Measurements from ENCODE around the gene RNF112.

The RNF112 gene

GRCh38 chr17:19375732-19376131 is 35.3 kb upstream of the RNF112 start:
- DNase-seq = no peak

DNA sequence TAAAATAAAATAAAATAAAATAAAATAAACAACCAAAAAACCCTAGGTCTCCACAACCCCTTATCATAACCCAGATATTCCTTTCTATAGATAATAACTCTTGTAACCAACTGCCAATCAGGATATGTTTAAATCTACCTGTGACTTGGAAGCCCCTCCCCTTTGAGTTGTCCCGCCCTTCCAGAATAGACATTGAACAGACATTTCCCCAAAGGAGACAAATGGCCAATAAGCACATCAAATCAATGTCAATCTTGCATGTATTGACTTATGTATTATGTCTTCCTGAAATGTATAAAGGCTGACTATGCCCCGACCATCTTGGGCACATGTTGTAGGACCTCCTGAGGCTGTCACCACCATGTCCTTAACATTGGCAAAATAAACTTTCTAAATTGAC is 34.2 kb upstream of the RNF112 start:
- peak; percentile 35 for DNase-seq

GRCh38 chr17:19377602-19378415 is 33.2 kb upstream of the RNF112 start:
- peak; percentile 98 for DNase-seq

GRCh38 chr17:19378416-19379360 is 32.3 kb upstream of the RNF112 start, which contains the start of gene MAPK7:
MAPK7 (plus strand) TSS chr17:19378498; CDS start chr17:19378901, 403 bp downstream.
- DNase-seq = no peak

DNA sequence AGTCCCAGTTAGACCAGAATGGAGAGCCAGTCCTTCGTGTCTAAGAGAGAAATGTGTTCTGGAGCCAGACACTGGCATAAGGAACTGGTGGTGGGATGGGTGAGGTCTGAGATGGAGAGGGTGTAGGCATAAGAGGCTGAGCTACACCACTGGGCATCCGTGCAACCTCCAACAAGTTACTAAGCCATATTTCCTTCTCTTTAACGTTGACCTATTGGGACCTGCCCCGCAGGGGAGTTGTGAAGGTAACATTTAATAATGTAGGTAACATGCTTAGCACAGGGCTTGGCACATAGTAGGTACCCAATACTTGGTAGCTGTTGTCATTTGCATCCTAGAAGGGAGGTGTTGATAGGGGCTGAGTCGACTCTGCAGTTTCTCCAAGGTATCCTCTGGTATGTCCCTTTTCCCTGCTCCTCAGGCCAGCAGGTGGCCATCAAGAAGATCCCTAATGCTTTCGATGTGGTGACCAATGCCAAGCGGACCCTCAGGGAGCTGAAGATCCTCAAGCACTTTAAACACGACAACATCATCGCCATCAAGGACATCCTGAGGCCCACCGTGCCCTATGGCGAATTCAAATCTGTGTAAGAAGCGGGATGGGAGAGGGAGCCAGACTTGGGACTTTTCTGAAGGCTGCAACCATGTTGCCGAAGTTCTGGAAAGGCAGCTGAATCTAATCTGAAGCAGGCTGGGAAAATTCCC is 31.5 kb upstream of the RNF112 start:
- DNase-seq = no peak

DNA sequence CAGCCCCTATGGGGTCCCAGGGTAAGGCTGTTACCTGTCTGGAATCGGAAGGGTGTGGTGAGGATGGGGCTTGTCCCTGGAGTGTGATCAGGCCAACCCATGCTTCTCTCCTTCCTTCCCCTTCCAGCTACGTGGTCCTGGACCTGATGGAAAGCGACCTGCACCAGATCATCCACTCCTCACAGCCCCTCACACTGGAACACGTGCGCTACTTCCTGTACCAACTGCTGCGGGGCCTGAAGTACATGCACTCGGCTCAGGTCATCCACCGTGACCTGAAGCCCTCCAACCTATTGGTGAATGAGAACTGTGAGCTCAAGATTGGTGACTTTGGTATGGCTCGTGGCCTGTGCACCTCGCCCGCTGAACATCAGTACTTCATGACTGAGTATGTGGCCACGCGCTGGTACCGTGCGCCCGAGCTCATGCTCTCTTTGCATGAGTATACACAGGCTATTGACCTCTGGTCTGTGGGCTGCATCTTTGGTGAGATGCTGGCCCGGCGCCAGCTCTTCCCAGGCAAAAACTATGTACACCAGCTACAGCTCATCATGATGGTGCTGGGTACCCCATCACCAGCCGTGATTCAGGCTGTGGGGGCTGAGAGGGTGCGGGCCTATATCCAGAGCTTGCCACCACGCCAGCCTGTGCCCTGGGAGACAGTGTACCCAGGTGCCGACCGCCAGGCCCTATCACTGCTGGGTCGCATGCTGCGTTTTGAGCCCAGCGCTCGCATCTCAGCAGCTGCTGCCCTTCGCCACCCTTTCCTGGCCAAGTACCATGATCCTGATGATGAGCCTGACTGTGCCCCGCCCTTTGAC is 30.3 kb upstream of the RNF112 start:
- no peak for DNase-seq

- DNase-seq = no peak
Measured at GRCh38 chr17:19381361-19381740, 29.7 kb upstream of the RNF112 start.

DNA sequence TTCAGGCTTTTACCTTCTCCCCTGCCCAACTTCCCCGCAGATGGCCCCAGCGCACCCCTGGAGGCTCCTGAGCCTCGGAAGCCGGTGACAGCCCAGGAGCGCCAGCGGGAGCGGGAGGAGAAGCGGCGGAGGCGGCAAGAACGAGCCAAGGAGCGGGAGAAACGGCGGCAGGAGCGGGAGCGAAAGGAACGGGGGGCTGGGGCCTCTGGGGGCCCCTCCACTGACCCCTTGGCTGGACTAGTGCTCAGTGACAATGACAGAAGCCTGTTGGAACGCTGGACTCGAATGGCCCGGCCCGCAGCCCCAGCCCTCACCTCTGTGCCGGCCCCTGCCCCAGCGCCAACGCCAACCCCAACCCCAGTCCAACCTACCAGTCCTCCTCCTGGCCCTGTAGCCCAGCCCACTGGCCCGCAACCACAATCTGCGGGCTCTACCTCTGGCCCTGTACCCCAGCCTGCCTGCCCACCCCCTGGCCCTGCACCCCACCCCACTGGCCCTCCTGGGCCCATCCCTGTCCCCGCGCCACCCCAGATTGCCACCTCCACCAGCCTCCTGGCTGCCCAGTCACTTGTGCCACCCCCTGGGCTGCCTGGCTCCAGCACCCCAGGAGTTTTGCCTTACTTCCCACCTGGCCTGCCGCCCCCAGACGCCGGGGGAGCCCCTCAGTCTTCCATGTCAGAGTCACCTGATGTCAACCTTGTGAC is 29.1 kb upstream of the RNF112 start:
- DNase-seq = no peak

DNA sequence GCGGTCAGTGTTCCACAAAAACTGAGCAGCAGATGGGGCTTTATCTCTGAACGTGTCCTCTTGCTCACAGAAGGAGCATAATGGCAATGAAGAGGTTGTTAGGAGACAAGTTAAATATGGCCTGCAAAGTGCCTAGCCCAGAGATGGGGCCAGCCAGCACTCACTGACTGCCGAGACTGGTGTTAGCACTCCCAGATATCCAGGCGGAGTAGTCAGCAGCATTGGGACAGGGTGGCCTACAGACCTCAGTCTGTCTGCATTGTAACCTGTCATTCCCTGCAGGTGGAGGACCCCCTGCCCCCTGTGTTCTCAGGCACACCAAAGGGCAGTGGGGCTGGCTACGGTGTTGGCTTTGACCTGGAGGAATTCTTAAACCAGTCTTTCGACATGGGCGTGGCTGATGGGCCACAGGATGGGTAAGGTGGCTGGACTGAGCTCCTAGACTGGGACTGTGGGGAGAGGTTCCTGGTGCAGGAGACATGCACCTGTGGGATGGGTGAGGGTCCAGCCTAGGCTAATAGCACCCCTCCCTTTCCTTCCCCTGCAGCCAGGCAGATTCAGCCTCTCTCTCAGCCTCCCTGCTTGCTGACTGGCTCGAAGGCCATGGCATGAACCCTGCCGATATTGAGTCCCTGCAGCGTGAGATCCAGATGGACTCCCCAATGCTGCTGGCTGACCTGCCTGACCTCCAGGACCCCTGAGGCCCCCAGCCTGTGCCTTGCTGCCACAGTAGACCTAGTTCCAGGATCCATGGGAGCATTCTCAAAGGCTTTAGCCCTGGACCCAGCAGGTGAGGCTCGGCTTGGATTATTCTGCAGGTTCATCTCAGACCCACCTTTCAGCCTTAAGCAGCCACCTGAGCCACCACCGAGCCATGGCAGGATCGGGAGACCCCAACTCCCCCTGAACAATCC is 28.2 kb upstream of the RNF112 start:
- DNase-seq = no peak

DNA sequence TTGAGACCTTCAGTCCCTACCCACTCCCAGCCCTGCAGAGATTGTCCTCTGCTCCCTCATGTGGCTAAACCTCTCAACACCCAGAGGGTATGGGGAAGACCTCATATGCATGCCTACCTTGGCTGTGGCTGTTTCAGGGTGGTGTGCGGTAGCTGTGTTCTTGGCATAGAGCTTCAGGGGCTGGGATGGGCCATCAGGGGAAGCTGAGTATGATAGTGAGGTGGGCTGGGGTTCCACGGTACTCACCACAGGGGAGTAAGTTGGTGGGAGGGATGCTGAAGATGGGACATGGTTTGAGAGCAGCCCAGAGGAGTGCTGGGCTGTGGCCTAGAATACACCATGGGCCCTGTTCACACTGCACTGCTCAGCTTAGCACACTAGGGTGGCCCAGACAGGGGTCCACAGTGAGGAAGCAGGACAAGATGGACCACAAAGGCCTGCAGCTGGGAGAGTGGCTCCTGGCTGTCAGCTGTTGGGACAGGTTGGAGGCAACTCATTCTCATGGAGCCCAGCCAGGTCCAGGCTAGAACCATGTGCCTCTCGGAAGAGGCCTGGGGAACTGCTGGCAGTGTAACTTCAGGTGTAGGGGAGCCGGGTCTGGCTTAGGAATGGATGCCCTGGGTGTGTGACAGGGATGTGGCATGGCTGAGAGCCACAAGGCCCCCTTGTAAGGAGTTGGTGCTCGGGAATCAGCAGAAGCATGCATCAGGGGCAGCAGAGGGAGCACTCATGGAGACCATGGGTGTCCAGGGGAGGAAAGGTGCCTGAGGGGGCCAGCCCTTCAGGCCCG is 27.2 kb upstream of the RNF112 start:
- no peak for DNase-seq

GRCh38 chr17:19384723-19385391 is 26.2 kb upstream of the RNF112 start:
- DNase-seq = peak; percentile 95

DNA sequence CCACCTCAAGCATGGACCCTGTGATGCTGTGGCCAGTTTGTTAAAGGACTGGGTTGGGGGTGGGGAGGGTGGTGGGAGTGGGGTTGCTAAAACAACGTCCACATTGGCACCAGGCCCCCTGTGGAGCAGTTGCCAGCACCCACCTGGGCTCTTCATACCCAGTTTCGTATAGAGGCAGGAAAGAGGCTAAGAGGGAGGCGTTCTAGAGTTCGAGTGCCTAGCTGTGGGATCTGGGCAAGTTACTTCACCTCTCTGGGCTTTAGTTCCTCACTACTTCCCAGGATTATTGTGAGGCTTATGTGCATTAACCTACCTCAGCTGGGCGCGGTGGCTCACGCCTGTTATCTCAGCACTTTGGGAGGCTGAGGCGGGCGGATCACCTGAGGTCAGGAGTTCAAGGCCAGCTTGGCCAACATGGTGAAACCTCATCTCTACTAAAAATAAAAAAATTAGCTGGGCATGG is 25.5 kb upstream of the RNF112 start:
- DNase-seq = no peak

GRCh38 chr17:19386051-19386929 is 24.7 kb upstream of the RNF112 start:
- peak; percentile 62 for DNase-seq

DNA sequence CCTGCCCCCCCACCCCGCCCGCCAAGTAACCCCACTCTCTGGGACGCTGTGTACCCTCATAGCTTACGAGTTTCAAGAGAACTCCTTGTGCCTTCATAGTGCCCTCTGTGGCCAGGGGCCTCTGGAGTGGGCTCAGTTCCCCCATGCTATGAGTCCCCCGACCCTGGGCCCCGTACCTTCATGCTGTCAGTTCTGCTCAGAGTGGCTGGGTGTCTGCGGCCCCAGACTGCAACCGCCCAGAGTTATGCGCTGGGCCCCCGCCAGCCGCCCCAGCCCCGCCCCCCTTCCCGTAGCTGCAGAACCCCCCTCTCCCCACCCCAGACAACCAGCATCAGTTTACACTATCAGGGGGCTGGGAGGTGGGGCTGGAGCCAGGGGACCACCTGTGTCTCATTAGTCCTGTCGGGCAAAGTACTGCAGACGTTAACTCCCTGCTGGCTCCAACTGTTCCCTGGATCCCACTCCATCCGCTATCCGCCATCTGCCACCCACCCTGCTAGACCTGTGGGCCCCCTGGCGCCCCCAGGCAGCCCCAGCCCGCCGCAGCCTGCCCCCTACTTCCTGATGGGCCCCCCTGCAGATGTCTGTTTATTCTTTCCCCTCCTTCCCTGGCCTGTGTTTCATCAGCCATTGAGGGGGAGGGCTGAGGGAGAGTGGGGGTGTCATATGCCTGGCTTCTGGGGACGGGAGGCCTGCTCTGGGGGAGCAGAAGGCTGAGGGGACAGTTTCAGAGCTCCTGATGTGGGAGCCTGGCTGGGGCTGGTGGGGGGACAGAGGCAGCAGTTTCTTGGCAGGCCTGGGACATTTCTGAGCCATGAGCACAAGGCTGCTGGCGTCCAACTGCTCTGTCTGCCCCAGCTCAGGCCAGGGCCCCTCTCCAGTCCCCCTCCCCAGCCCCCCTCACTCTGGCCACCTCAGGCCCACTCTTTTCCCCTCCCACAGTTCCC is 23.8 kb upstream of the RNF112 start, which contains the start of gene MFAP4:
Gene MFAP4 (minus strand): TSS at position 217 of the 947 bp plus-strand sequence. CDS start 35 bp downstream, at position 182.
- no peak for DNase-seq

- no peak for DNase-seq
Measured at GRCh38 chr17:19387921-19388521, 23.0 kb upstream of the RNF112 start.

All from hematopoietic multipotent progenitor cell treated with erythropoietin and hydrocortisone succinate and interleukin-3 and kit ligand, for 6 days (in vitro differentiated cells).